Keratinocyte (primary cell): ENCODE data around the gene INO80.

Experiments used
- EZH2 ChIP-seq: IDR thresholded peaks from one replicate; pipeline ENCODE4 v1.6.1; 2012; ENCODE audit warnings: inconsistent platforms, mild to moderate bottlenecking, low read length, moderate library complexity
- TF ChIP-seq, protein P1 (sequence below), 3 experiments: IDR thresholded peaks in 1 of 3; conservative IDR thresholded peaks in 1 of 3; optimal IDR thresholded peaks in 1 of 3; 2 replicates in 2 of 3; 3 replicates in 1 of 3; pipeline versions ENCODE3 to v1.5.1; 2011; ENCODE audit warnings: low read length in 3 of 3, mild to moderate bottlenecking in 3 of 3, moderate library complexity in 2 of 3, control low read depth in 1 of 3, inconsistent platforms in 1 of 3; ENCODE audit not compliant: insufficient read depth in 2 of 3; ENCODE audit errors: extremely low read depth in 1 of 3

DNA sequence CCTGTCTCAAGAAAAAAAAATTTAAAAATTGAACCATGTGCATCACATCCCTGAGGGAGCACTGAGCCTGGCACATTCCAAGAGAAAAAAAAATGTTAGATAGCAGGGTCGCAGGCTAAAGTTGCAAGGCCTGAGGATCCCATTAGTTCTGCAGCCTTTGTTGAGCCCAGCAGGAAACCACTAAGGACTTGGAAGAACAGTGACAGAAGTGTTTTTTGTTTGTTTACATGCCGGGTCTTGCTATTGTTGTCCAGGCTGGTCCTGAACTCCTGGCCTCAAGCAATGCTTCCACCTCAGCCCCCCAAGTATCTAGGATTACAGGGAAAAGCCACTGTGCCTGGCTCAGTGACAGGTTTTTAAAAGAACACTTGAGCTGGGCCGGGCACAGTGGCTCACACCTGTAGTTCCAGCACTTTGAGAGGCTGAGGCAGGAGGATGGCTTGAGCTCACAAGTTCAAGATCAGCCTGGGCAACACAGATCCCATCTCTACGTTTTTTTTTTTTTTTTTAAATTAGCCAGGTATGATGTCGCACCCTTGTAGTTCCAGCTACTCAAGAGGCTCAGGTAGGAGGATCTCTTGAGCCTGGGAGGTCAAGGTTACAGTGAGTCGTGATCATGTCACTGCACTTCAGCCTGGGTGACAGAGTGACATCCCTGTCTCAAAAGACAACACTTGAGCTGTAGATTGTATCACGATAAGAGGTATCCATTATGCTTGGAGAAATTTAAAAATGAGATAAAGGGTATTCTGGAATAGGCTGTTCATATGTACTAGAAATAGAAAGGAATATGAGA lies 147.6 kb downstream of the INO80 start:
- TF ChIP-seq, protein P1, sequence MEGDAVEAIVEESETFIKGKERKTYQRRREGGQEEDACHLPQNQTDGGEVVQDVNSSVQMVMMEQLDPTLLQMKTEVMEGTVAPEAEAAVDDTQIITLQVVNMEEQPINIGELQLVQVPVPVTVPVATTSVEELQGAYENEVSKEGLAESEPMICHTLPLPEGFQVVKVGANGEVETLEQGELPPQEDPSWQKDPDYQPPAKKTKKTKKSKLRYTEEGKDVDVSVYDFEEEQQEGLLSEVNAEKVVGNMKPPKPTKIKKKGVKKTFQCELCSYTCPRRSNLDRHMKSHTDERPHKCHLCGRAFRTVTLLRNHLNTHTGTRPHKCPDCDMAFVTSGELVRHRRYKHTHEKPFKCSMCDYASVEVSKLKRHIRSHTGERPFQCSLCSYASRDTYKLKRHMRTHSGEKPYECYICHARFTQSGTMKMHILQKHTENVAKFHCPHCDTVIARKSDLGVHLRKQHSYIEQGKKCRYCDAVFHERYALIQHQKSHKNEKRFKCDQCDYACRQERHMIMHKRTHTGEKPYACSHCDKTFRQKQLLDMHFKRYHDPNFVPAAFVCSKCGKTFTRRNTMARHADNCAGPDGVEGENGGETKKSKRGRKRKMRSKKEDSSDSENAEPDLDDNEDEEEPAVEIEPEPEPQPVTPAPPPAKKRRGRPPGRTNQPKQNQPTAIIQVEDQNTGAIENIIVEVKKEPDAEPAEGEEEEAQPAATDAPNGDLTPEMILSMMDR (optimal IDR thresholded peaks at IDR 0.05 in 1 of 3, IDR thresholded peaks at IDR 0.05 in 1 of 3, conservative IDR thresholded peaks at IDR 0.05 in 1 of 3; ENCODE audit: extremely low read depth in 1 of 3, insufficient read depth in 2 of 3, low read length in 3 of 3) = no peak
- no peak for TF ChIP-seq EZH2
